Keratinocyte (primary cell): ENCODE measurements around the gene MTA3. TPM values are rescaled to one million over a fixed set of nuclear protein-coding genes. Genes with fewer than 3 reads are reported as not detected.

ENCODE experiments used
- DNase-seq: peaks from one replicate; pipeline ENCODE4 v3.0.0-alpha.2; 2011; ENCODE audit warnings: low read depth, missing footprints, low spot score
- FAIRE-seq: peaks from 2 replicates; lab custom pipeline; 2011; peaks lifted over from hg19 to GRCh38; lab: Jason Lieb, UNC
- H2AFZ ChIP-seq: 2 replicates; pipeline ENCODE4 v1.6.0; 2012; ENCODE audit warnings: low read length, control low read depth, inconsistent platforms; ENCODE audit not compliant: control insufficient read depth
- H3K27ac ChIP-seq: 2 replicates; pipeline ENCODE4 v1.5.1; 2011; ENCODE audit warnings: low read length; ENCODE audit not compliant: control insufficient read depth, insufficient read depth
- H3K27me3 ChIP-seq: 3 replicates; pipeline ENCODE4 v1.6.0; 2011; ENCODE audit warnings: low read length; ENCODE audit not compliant: control insufficient read depth, insufficient read depth; ENCODE audit errors: extremely low read depth
- H3K36me3 ChIP-seq, 2 experiments: 2 replicates in 1 of 2; 3 replicates in 1 of 2; pipeline ENCODE4 v1.5.1; 2011; ENCODE audit warnings: low read length in 2 of 2, mild to moderate bottlenecking in 1 of 2; ENCODE audit not compliant: control insufficient read depth in 2 of 2, insufficient read depth in 2 of 2; ENCODE audit errors: extremely low read depth in 1 of 2
- H3K4me1 ChIP-seq: 3 replicates; pipeline ENCODE4 v1.5.1; 2011; ENCODE audit warnings: low read length; ENCODE audit not compliant: control insufficient read depth, insufficient read depth; ENCODE audit errors: extremely low read depth
- H3K4me2 ChIP-seq: 3 replicates; pipeline ENCODE4 v1.6.0; 2011; ENCODE audit warnings: low read depth, low read length; ENCODE audit not compliant: control insufficient read depth, insufficient read depth; ENCODE audit errors: extremely low read depth
- H3K4me3 ChIP-seq, 3 experiments: fragments of 200-600 bp in 1 of 3; sonication (generic) in 1 of 3; 2 replicates in 2 of 3; 3 replicates in 1 of 3; pipeline ENCODE4 v1.5.1; 2011 to 2016; ENCODE audit warnings: low read length in 3 of 3, mild to moderate bottlenecking in 3 of 3, control low read depth in 2 of 3, inconsistent platforms in 1 of 3, low read depth in 1 of 3, mixed read lengths in 1 of 3, mixed run types in 1 of 3, moderate library complexity in 1 of 3; ENCODE audit not compliant: control insufficient read depth in 2 of 3, insufficient read depth in 2 of 3; ENCODE audit errors: extremely low read depth in 1 of 3
- H3K79me2 ChIP-seq: 2 replicates; pipeline ENCODE4 v1.6.0; 2012; ENCODE audit warnings: low read length; ENCODE audit not compliant: control insufficient read depth, insufficient read depth
- H3K9ac ChIP-seq: 3 replicates; pipeline ENCODE4 v1.6.0; 2011; ENCODE audit warnings: low read length; ENCODE audit not compliant: control insufficient read depth, insufficient read depth; ENCODE audit errors: extremely low read depth
- H3K9me1 ChIP-seq: 3 replicates; pipeline ENCODE4 v1.6.0; 2011; ENCODE audit warnings: low read length; ENCODE audit not compliant: control insufficient read depth, insufficient read depth; ENCODE audit errors: extremely low read depth
- H3K9me3 ChIP-seq: 2 replicates; pipeline ENCODE4 v1.5.1; 2012; ENCODE audit warnings: low read depth, low read length; ENCODE audit not compliant: control insufficient read depth
- H4K20me1 ChIP-seq: 3 replicates; pipeline ENCODE4 v1.6.0; 2011; ENCODE audit warnings: low read length; ENCODE audit not compliant: control insufficient read depth, insufficient read depth; ENCODE audit errors: extremely low read depth
- EZH2 ChIP-seq: IDR thresholded peaks from one replicate; pipeline ENCODE4 v1.6.1; 2012; ENCODE audit warnings: inconsistent platforms, mild to moderate bottlenecking, low read length, moderate library complexity
- dilution Hi-C: fragments of 300-500 bp; cut with MboI; formaldehyde crosslinking; loops from one replicate; pipeline ENCODE4 v1.7.0; 2020; ENCODE audit warnings: low sequenced_read_pairs; ENCODE audit not compliant: extremely low pct_ligation_motif_present
- polyA plus RNA-seq, 5 experiments: library from polyadenylated mRNA; depleted of rRNA in 3 of 5; stranded (reverse) in 3 of 5; stranded (forward) in 1 of 5; unstranded in 1 of 5; fragments of >200 nt; gene quantifications; 1 replicate in 1 of 5; 2 replicates in 3 of 5; 3 replicates in 1 of 5; pipeline versions ENCODE4 v1.2.1 to v1.2.3, GENCODE V29; 2011 to 2012; ENCODE audit warnings: missing spikeins in 2 of 5, low read depth in 1 of 5, low replicate concordance in 1 of 5
- TF ChIP-seq, protein P1 (sequence below), 3 experiments: IDR thresholded peaks in 1 of 3; conservative IDR thresholded peaks in 1 of 3; optimal IDR thresholded peaks in 1 of 3; 2 replicates in 2 of 3; 3 replicates in 1 of 3; pipeline versions ENCODE3 to v1.5.1; 2011; ENCODE audit warnings: low read length in 3 of 3, mild to moderate bottlenecking in 3 of 3, moderate library complexity in 2 of 3, control low read depth in 1 of 3, inconsistent platforms in 1 of 3; ENCODE audit not compliant: insufficient read depth in 2 of 3; ENCODE audit errors: extremely low read depth in 1 of 3

The MTA3 gene
- polyA plus RNA-seq, 1 donor (not counting 4 experiments of a cell fraction or from before 2014, with no cell fraction given): 34.3 TPM

DNA sequence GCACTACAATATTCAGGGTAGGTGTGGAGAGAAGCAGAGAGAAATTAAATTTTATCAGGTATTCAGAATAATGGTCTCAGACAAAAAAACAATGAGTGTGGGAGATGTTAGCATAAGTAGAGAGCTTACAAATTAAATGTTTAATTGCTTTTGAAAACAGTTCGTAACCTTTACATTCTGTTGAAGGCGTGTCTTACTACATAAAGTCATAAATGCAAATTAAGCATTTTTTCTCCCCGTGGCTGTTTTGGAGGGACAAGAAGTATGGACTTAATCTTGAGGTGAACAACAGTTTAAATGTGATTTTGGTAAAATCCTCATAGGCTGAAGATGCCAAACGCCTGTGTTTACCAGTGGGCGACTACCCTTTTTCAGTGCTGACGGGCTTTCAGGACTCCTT lies 139.7 kb downstream of the MTA3 start:
- H3K4me2 ChIP-seq: no peak overlapping the region
- no peaks in the 10 kb centered on the region for H3K9me1 ChIP-seq
- H3K36me3 ChIP-seq: peaks cover 0 to 7% of the 10 kb centered on the region in 2 experiments
- H3K4me3 ChIP-seq: no peak overlapping the region
- H3K4me1 ChIP-seq: no peaks in the 10 kb centered on the region
- H2AFZ ChIP-seq: no peak overlapping the region
- no peak for TF ChIP-seq EZH2
- TF ChIP-seq, protein P1, sequence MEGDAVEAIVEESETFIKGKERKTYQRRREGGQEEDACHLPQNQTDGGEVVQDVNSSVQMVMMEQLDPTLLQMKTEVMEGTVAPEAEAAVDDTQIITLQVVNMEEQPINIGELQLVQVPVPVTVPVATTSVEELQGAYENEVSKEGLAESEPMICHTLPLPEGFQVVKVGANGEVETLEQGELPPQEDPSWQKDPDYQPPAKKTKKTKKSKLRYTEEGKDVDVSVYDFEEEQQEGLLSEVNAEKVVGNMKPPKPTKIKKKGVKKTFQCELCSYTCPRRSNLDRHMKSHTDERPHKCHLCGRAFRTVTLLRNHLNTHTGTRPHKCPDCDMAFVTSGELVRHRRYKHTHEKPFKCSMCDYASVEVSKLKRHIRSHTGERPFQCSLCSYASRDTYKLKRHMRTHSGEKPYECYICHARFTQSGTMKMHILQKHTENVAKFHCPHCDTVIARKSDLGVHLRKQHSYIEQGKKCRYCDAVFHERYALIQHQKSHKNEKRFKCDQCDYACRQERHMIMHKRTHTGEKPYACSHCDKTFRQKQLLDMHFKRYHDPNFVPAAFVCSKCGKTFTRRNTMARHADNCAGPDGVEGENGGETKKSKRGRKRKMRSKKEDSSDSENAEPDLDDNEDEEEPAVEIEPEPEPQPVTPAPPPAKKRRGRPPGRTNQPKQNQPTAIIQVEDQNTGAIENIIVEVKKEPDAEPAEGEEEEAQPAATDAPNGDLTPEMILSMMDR (optimal IDR thresholded peaks at IDR 0.05 in 1 of 3, IDR thresholded peaks at IDR 0.05 in 1 of 3, conservative IDR thresholded peaks at IDR 0.05 in 1 of 3; ENCODE audit: extremely low read depth in 1 of 3, insufficient read depth in 2 of 3, low read length in 3 of 3): no peak
- no peaks in the 10 kb centered on the region for H3K27me3 ChIP-seq
- FAIRE-seq: no peak
- H3K9me3 ChIP-seq: no peaks in the 10 kb centered on the region
- H4K20me1 ChIP-seq: no peaks in the 10 kb centered on the region
- H3K79me2 ChIP-seq: no peaks in the 10 kb centered on the region
- dilution Hi-C loops: no loop called here
- DNase-seq: no peak
- H3K9ac ChIP-seq: no peak overlapping the region
- H3K27ac ChIP-seq: no peak overlapping the region

DNA sequence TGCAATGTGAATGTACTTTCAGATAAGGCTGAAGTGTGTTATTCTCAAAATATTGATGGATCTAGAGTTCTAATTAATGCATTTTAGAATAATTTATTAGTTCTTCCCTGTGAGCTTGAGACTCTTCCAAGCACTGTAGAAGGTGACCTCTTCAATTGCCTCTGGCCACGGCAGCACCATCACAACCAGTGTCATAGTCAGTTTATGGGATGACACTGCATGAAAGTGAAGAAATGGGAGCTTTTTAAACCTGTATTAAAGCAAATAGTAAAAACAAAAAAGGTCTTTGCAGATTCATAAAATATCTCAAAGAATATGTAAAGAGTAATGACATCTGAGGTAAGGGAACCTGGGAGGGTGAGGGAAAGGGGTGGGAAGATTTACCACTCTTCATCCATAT lies 143.5 kb downstream of the MTA3 start:
- dilution Hi-C loops: no loop called here
- H3K27me3 ChIP-seq: no peaks in the 10 kb centered on the region
- FAIRE-seq (no peak), DNase-seq (no peak)
- H3K4me2 ChIP-seq: no peak overlapping the region
- TF ChIP-seq EZH2: no peak
- TF ChIP-seq, protein P1 (optimal IDR thresholded peaks at IDR 0.05 in 1 of 3, IDR thresholded peaks at IDR 0.05 in 1 of 3, conservative IDR thresholded peaks at IDR 0.05 in 1 of 3; ENCODE audit: extremely low read depth in 1 of 3, insufficient read depth in 2 of 3, low read length in 3 of 3): no peak
- no peaks in the 10 kb centered on the region for H3K79me2 ChIP-seq
- H3K36me3 ChIP-seq: peaks cover 0 to 3% of the 10 kb centered on the region in 2 experiments
- no peaks in the 10 kb centered on the region for H3K4me1 ChIP-seq
- no peaks in the 10 kb centered on the region for H3K9me1 ChIP-seq
- no peaks in the 10 kb centered on the region for H3K9me3 ChIP-seq
- H3K4me3 ChIP-seq: no peak overlapping the region
- no peak overlapping the region for H3K27ac ChIP-seq
- H4K20me1 ChIP-seq: no peaks in the 10 kb centered on the region
- H2AFZ ChIP-seq: no peak overlapping the region
- no peak overlapping the region for H3K9ac ChIP-seq
